Tibial nerve (tissue), 3 donors: ENCODE data around the gene CHN1.

Experiments used
- CTCF ChIP-seq, 5 experiments: fragments of 200-600 bp in 3 of 5; fragments of 450-650 bp in 2 of 5; sonication (generic) in 3 of 5; IDR thresholded peaks; one replicate each; pipeline ENCODE4 v1.5.1; 2016 to 2019; ENCODE audit warnings: antibody characterized with exemption in 5 of 5, mild to moderate bottlenecking in 3 of 5, moderate library complexity in 2 of 5
- POLR2A ChIP-seq, 2 donors: fragments of 450-650 bp; IDR thresholded peaks; one replicate each; pipeline ENCODE4 v1.6.1; 2017; ENCODE audit warnings: antibody characterized with exemption in 2 of 2, mild to moderate bottlenecking in 2 of 2, moderate library complexity in 2 of 2

GRCh38 chr2:175008009-175008408, 2.8 kb upstream of the CHN1 start:
- no peak for TF ChIP-seq CTCF (IDR thresholded peaks at IDR 0.05)
- no peak for TF ChIP-seq POLR2A (IDR thresholded peaks at IDR 0.05)
